ENCODE data around the gene LEMD1.

Gene LEMD1

DNA sequence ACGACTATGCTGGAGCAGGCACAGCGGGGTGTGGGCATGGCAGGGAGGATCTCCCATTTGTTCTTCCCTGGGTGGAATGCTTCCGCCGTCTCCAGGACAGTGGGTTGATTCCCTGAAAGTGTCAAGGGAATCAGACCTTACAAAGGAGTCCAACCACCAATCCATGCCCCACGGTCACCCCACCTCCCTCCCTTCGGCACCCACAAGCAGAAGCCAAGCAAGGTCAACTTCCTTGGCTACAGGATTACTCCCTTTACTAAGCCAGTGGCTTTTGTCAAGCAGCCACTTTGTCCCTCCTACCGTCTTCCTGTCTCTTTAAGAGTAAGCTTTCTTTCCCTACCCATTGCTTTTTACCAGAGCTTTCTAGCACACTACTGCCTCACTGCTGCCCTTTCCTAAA lies 84.4 kb downstream of the LEMD1 start:
- no peak for TF ChIP-seq ZNF274 (IDR thresholded peaks at IDR 0.05; ENCODE audit: low read depth, low read length)

DNA sequence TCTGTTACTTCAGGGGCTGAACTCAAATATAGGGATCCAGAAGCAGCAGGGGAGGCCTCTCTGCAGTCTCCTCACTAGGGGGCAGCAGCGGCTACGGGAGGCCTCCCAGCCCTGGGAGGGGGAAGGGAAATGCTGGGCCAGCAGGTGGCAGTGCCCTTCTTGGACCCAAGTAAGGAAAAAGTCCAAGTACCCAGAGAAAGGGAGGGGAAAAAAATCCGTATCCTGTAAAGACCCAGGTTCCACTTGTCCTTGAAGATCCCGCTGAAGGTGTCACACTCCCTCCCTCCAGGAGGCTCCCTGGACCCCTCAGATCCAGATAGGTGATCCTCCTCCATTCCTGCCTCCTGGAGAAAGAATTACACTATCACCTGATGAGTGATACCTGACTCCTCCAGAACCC lies 86.2 kb downstream of the LEMD1 start:
- no peak for TF ChIP-seq ZNF274 (IDR thresholded peaks at IDR 0.05; ENCODE audit: low read depth, low read length)

More for the DNA sequence above, 84.4 kb downstream of the LEMD1 start:
- H3K4me3 ChIP-seq (ENCODE audit: low read length) = no peak overlapping the region

DNA sequence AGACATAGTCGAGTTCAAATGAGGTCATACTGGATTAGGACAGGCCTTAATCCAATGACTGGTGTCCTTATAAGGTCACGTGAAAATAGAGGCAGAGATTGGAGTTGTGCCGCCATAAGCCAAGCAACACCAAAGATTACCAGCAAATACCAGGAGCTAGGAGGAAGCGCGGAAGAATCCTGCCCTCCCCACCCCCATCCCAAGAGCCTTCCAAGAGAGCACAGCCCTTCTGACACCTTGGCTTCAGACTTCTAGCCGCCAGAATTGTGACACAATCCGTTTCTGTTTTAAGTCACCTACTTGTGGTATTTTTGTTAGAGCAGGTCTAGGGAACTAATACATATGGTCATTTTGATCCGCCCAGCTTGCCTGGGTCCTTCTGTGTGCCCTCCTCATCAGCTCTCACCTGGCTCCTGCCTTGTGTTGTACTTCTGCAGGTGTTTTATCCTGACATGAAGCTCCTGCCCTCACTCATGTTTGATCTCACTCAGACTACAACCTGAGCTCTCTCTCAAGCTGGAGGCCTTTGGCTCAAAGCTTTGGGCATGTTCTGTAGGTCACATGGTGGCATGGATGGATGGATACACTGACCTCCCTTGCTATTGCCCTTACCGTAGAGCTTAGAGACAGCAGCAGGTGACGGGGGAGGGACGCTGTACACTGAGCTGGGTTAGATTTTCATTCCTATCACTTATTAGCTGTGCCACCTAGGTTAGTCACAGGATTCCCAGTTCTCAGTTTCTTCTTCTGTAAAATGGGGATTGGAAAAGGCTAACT lies 89.7 kb downstream of the LEMD1 start:
- no peak for TF ChIP-seq ZNF274 (IDR thresholded peaks at IDR 0.05; ENCODE audit: low read depth, low read length)
- no peak overlapping the region for H3K4me3 ChIP-seq (ENCODE audit: low read length)

More for the DNA sequence above, 86.2 kb downstream of the LEMD1 start:
- no peak overlapping the region for H3K4me3 ChIP-seq (ENCODE audit: low read length)

Measured in GM08714 (cell line).